Renal cortex interstitium (tissue), 15 donors: ENCODE measurements around the gene TMED9. TPM values are rescaled to one million over a fixed set of nuclear protein-coding genes. Genes with fewer than 3 reads are reported as not detected.

Experiments used
- DNase-seq, 11 donors: peaks; one replicate each; pipeline ENCODE4 v3.0.0-alpha.2; 2013; ENCODE audit warnings: low read depth in 9 of 11, low spot score in 4 of 11; ENCODE audit errors: extremely low read depth in 1 of 11
- long read RNA-seq, 16 experiments: transcript quantifications; one replicate each; lab custom pipeline, GENCODE V29; 2026
- polyA plus RNA-seq, 3 donors: library from polyadenylated mRNA; unstranded; fragments of 120-200 nt; gene quantifications; one replicate each; pipeline ENCODE4 v1.2.1, GENCODE V29; 2013; ENCODE audit not compliant: insufficient read length in 3 of 3

The TMED9 gene
- 100 to 1,000 TPM; 148 to 180 (median 154) TPM for polyA plus RNA-seq
- long read RNA-seq, donor 1, transcript TMED9-201 (5 exons, 1,473 nt) = major isoform, 78 of 82 reads
- long read RNA-seq, donor 1, partial matches to known transcripts = 0 of 82 reads
- long read RNA-seq, donor 1, other reads (novel, unspliced or antisense) = 0 of 82 reads
- long read RNA-seq, donor 2, transcript TMED9-201 (5 exons, 1,473 nt) = major isoform, 58 of 74 reads
- long read RNA-seq, donor 2, partial matches to known transcripts = 12 of 74 reads
- long read RNA-seq, donor 2, other reads (novel, unspliced or antisense) = 0 of 74 reads
- long read RNA-seq, donor 3, transcript TMED9-201 (5 exons, 1,473 nt) = major isoform, 184 of 288 reads
- long read RNA-seq, donor 3, partial matches to known transcripts = 100 of 288 reads
- long read RNA-seq, donor 3, other reads (novel, unspliced or antisense) = 0 of 288 reads
- long read RNA-seq, donor 4, transcript TMED9-201 (5 exons, 1,473 nt) = major isoform, 133 of 149 reads
- long read RNA-seq, donor 4, partial matches to known transcripts = 14 of 149 reads
- long read RNA-seq, donor 4, other reads (novel, unspliced or antisense) = 0 of 149 reads
- long read RNA-seq, donor 5 = 0 reads
- long read RNA-seq, donor 6, transcript TMED9-201 (5 exons, 1,473 nt) = major isoform, 115 of 144 reads
- long read RNA-seq, donor 6, transcript TMED9-205 (3 exons, 821 nt) = minor isoform, 5 of 144 reads
- long read RNA-seq, donor 6, partial matches to known transcripts = 22 of 144 reads
- long read RNA-seq, donor 6, other reads (novel, unspliced or antisense) = 0 of 144 reads
- long read RNA-seq, donor 7, transcript TMED9-201 (5 exons, 1,473 nt) = major isoform, 139 of 155 reads
- long read RNA-seq, donor 7, partial matches to known transcripts = 13 of 155 reads
- long read RNA-seq, donor 7, other reads (novel, unspliced or antisense) = 0 of 155 reads
- long read RNA-seq, donor 8 = 0 reads
- long read RNA-seq, donor 9, transcript TMED9-201 (5 exons, 1,473 nt) = major isoform, 127 of 147 reads
- long read RNA-seq, donor 9, partial matches to known transcripts = 18 of 147 reads
- long read RNA-seq, donor 9, other reads (novel, unspliced or antisense) = 0 of 147 reads
- long read RNA-seq, donor 10, transcript TMED9-201 (5 exons, 1,473 nt) = major isoform, 116 of 227 reads
- long read RNA-seq, donor 10, partial matches to known transcripts = 106 of 227 reads
- long read RNA-seq, donor 10, other reads (novel, unspliced or antisense) = 0 of 227 reads
- long read RNA-seq, donor 11, transcript TMED9-201 (5 exons, 1,473 nt) = major isoform, 82 of 93 reads
- long read RNA-seq, donor 11, partial matches to known transcripts = 9 of 93 reads
- long read RNA-seq, donor 11, other reads (novel, unspliced or antisense) = 0 of 93 reads
- long read RNA-seq, donor 12, transcript TMED9-201 (5 exons, 1,473 nt) = major isoform, 32 of 37 reads
- long read RNA-seq, donor 12, partial matches to known transcripts = 0 of 37 reads
- long read RNA-seq, donor 12, other reads (novel, unspliced or antisense) = 0 of 37 reads
- long read RNA-seq, donor 13 = 0 reads
- long read RNA-seq, donor 14, transcript TMED9-201 (5 exons, 1,473 nt) = major isoform, 145 of 219 reads
- long read RNA-seq, donor 14, partial matches to known transcripts = 71 of 219 reads
- long read RNA-seq, donor 14, other reads (novel, unspliced or antisense) = 0 of 219 reads
- long read RNA-seq, donor 15, transcript TMED9-201 (5 exons, 1,473 nt) = major isoform, 70 of 71 reads
- long read RNA-seq, donor 15, partial matches to known transcripts = 0 of 71 reads
- long read RNA-seq, donor 15, other reads (novel, unspliced or antisense) = 0 of 71 reads
- long read RNA-seq, donor 16, transcript TMED9-206 (4 exons, 772 nt) = minor isoform, 5 of 544 reads
- long read RNA-seq, donor 16, transcript TMED9-201 (5 exons, 1,473 nt) = major isoform, 379 of 544 reads
- long read RNA-seq, donor 16, partial matches to known transcripts = 156 of 544 reads
- long read RNA-seq, donor 16, other reads (novel, unspliced or antisense) = 0 of 544 reads

DNA sequence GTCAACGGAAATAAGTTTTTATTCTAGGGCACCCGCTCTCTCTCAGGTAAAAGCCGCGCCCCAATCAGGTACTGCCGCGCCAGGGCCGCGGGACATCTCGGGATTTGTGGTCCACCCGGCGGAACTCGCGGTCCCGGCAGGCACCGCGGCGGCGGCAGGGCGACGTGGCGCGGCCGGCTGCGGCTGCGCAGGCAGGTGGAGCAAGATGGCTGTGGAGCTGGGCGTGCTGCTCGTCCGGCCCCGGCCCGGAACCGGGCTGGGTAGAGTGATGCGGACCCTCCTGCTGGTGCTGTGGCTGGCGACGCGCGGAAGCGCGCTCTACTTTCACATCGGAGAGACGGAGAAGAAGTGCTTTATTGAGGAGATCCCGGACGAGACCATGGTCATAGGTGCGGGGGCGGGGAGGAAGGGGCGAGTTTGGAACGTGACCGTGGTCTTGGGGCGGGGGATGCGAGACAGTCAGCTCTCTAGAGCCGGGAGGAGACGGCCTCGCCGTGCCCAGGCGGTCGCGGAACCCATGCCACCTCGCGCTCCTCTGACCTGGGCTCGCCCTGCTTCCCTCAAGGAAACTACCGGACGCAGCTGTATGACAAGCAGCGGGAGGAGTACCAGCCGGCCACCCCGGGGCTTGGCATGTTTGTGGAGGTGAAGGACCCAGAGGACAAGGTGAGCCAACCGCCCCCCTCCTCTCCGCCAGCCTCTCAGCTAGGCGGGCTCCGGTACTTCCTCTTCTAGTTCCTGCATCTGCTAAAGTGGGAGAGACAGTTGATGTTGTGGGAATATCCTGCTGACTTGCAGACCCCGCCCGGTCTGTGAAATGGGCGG is at the start of gene TMED9:
TSS of gene TMED9 (plus strand) at position 194 of the 825 bp plus-strand sequence. CDS start at position 206, 12 bp downstream.
- DNase-seq = peak in 10 of 11 donors; percentile 45 to 80 (median 72)

DNA sequence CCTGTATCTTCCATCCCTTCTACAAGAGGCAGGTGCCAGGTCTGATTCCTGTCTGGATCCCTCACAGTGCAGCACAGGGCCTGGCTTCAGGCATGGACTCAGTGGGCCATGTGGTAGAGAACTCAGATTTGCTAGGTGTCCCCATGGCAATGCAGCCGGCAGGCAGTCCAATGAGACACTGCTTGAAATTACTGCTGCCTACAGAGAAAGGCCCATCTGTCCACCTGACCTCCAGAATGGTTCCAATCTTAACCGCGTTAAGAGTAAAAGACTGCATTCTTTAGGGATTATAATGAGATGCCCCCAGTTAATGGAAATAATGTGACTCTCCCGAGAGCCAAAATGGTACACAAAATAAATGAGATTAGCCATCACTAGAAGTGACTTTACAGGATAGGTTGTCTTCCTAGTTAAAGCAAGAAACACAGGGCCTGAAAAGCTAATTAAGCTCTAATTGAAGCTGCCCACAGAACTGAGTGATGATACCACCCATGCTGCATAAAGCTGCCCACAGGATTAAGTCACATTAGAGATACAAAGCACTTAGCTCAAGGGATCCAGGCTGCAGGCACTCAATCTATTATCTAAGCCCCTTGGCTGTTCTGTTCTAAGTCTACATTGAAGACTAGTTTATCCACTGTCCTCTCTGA is 49.1 kb upstream of the TMED9 start:
- DNase-seq = no peak

DNA sequence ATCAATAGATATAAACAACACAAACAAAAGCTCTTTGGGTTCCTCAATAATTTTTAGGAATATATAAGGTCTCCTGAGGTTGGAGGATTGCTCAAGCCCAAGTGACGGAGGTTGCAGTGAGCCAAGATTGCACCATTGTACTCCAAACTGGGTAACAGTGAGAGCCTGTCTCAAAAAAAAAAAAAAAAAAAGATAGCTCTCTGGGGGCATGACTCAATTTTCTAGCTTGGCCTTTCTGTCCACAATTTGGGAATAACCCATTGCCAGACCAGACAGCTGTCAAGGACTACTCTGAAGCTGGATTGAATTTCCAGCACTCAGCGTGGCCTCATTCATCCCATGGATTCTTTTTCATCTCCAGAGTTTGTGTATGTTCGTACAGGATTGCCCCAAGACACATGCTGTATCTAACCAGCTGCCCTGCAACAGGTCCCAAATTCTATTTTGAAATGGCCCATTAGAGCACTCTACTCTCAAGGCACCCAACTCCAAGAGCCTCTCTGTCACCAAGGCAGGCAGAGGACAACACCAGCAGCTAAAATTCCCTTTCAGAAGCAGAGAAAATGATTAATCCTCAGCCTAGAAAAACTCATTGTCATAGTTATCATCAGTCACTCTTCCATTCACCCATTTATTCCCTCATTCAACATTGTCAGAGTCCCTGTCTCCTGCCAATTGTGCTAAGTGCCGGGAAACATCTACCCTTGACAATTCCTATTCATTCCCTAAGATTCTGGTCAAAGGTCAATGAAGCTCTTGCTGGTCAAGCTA is 46.3 kb upstream of the TMED9 start:
- DNase-seq = no peak

DNA sequence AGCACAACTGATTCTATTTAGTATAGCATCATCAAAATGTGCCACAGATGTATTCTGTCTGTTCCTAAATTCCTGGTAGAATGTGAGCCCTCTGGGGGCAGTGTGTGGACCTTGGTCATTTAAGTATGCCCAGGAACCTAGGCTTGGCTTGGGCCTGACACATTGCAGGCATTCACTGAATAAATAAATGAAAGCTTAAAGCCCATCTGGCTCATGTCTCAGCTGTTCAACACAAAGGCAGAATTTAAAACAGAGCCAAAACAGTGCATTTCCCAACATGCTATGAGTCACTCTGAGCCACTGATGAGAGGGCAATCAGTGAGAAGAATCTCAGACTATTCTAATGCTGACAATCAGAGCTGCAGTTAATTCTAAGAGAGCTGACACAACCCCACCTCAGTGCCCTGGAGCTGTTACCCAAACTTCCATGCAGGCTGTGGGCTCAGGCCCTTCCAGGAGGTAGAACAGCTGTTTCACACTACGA is 45.7 kb upstream of the TMED9 start:
- DNase-seq = peak in 2 of 11 donors; percentile 6 to 11

DNA sequence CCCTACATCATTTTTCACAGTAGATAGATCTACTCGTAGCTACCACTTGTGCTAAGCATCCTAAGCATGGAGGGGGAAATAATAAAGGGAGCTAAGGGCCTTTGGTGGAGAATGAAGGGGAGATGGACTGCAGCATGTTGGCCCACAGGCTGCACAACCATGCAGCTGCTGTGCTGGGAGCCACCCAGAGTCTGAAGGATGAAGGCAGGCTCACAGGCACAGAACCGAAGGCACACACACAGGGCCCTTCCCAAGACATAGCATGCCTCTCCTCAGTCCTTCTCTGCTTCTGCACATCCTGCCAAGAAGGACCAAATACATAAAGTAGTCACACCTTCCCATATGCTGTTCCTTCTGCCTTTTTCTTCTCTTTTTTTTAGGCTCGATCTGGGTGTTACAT is 44.3 kb upstream of the TMED9 start:
- no peak for DNase-seq

DNA sequence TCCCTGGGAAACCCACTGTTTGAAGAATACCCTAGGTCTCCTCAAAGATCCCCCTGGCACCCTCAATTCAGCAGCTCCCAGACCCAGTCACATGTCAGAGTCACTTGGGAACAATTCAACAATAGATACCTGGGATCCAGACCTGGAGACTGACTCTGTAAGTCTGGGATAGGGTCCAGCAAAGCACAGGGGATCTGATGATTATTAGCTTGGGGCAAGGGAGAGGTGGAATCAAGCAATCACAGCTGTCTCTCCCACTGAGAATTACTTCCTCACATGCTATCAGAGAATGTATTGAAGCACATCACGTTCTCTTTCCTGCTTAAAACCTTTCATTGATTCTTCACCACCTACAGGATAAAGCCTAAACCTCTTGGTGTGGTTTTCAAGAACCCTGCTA is 43.5 kb upstream of the TMED9 start:
- DNase-seq = no peak

DNA sequence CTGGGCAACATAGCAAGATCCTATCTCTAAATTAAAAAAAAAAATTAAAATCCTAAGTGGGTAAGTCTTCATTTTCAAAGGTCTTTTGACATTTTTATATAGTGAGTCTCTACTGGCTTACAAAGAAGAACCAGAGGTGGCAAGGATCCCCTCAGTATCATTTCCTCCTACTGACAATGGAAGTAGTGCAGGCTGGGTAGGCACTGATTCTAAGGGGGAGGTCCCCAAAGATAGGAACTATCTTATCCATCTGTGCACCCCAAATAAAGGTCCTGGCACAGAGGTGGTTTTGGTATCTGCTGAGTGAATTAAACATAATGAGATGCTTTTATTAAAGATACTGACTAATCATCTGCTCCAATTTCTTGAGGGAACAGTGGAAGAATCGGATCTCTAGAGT is 41.9 kb upstream of the TMED9 start:
- no peak for DNase-seq

DNA sequence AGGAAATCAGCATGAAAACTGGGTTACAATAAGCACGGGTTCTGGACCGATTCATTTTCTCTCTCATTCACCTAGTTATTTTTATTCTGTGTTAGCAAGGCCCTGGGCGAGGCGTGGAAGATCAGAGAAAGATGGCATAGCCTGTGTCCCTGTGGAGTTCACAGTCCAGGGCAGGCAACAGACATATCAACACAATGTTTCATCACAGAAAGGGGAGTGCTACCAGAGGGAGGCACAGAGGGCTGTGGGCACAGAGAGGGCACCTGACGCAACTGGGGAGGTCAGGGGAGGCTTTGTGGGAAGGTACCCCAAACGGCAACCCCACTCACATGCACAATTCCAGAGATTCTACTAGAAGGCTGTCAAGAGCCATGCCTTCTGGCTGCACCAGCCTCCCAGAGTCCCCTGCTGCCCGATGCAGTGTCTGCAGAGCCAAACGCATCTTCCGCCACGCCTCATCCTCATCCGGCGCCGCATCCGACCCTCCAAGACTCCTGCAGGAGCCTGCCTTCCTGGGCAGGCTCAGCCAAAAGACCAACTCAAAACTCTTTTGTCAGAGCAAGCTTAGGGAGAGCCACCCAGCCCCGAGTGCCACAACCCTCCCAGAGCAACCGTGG is 39.1 kb upstream of the TMED9 start:
- DNase-seq = no peak

DNA sequence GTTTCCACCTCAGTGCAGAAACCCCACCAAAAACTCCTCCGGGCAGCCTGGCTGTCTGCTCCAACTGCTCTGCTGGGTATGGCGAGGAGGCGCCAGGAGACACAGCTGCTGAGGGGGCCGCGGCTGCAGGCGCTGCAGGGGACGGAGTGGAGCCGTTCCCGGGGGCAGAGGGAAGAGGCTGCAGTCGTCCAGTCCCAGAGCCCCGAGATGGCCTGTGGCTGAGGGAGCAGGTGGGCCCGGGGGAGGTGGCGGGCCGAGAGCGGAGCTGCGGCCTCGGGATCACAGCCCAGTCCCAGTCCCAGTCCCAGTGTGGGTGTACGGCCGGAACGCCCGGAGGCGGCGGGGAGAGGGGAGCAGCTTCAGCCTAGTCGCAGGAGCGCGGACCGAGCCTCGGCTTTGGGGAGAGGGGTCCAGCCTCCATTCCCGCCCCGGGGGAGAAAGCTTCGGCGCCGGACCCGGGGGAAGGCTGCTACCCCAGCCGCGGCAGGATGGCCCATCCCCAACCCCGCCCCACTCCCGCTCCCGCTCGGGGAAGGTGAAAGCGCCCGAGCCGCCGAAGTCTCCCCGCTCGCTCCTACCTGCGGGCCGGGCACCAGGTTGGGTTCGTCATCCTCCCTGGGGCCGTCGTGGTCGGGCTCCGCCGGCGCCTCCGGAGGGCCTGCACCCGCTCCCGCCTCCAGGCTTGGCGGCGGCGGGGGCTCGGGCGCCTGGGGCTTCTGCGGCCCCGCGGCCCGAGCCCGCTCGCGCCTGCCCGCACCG is 38.2 kb upstream of the TMED9 start:
- peak in 4 of 11 donors; percentile 7 to 25 (median 16) for DNase-seq

DNA sequence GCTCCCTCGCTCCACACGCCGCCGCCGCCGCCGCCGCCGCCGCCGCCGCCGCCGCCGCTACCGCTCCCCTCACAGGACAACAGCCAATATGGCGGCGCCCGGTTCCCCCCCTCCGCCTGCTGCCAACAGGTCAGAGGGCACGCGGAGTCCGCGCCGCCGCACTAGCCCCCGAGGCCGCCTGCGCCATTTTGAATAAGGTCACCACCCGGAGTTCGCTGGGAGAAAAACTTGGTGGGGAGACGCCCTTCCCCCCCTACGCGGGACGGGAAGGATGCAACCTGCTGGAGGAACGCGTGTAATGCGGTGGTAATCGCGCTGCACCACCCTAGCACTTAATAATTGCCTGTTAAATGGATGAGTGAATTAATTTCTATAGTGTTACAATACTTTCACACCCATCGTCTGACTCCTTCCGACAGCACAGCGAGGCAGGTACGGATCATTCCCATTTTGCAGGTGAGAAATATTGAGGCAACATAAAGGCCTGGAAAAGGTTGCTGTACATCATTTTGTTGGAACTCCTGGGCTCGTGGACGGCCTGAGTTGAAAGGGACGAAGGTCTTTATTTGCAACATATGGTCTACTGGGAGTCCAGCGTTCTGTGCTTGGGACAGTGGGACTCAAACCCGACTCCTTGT is 37.4 kb upstream of the TMED9 start, which contains the start of gene FAM193B:
TSS of gene FAM193B (minus strand) at position 90 of the 638 bp plus-strand sequence. CDS start 105 bp downstream, outside the sequence.
- DNase-seq = peak; percentile 77 to 90 (median 85)

DNA sequence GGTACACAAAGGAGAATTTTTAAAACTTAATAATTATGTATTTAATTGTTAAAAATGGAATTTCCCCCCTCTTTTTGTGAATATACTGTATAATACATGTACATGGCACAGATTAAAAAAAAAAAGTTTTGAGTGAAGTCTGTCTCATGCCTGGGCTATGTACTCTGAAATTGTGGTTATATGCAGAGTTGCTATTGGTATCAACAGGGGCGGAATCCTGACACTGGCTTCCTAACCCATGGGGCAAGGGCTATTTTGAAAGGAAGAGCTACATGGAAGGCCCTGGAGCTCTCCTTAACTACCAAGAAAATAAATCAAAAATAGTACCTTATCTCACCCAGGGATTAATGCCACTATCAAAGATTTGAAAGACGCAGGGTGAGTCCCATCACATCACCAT is 36.8 kb upstream of the TMED9 start:
- no peak for DNase-seq

DNA sequence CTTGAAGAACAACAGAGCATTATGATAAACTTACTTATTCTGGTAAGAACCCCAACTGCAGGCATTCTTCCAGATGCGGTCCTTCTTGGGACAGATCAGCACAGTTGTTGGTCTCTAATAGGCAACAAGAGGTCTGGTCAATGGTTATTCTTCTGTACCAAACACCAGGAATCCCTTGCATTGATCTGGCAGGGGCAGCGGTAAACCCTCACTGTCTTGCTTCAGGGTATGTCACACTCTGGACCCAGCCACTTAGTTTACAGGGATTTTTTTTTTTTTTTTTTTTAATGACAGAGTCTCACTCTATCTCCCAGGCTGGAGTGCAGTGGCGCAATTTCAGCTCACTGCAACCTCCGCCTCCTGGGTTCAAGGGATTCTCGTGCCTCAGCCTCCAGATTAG is 36.3 kb upstream of the TMED9 start:
- no peak for DNase-seq

DNA sequence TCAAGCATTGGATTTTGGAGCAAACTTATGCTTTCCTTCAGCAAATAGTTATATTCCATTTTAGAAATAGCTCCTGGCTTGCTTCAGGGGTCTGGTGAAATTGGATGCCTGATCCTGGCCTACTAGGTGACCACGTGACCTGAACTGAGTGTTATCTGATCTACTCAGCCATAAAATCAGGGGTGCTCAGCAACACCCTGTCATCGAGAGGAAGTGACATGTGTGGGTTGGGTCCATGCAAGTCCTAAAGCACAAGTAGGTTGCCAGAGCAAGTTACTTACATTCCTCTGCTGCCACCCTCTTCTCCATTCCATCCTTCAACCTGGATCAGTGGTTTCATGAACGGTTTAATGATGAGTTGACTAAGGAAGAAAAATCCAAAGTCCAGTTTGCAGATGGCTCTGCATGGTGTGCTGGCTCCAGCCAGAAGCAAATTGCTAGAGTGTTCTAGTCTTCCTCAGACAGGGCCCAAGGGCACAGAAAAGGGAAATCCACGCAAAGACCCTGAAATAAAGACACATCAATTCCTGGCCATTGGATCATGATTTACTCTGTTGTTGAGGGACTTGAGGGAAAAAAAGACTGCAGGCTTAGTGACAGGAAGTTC is 34.9 kb upstream of the TMED9 start:
- peak in 1 of 11 donors; percentile 18 for DNase-seq
